Neural progenitor cell (in vitro differentiated cells): ENCODE results near the gene TERC. TPM values are rescaled to one million over a fixed set of nuclear protein-coding genes. Genes with fewer than 3 reads are reported as not detected.

ENCODE experiments used
- DNase-seq: peaks from one replicate; pipeline ENCODE4 v3.0.0-alpha.2; 2016; ENCODE audit warnings: low spot score
- H2AFZ ChIP-seq: fragments of 200-600 bp; sonication (generic); replicated peaks from 2 replicates; pipeline ENCODE4 v1.6.1; 2016; ENCODE audit warnings: antibody characterized with exemption
- H3F3A ChIP-seq: fragments of 200-600 bp; sonication (generic); 2 replicates; pipeline ENCODE4 v1.6.1; 2016; ENCODE audit warnings: antibody characterized with exemption, low read depth
- H3K27ac ChIP-seq: fragments of 200-600 bp; sonication (generic); 2 replicates; pipeline ENCODE4 v1.5.1; 2016; ENCODE audit warnings: mild to moderate bottlenecking
- H3K27me3 ChIP-seq: fragments of 200-600 bp; sonication (generic); 2 replicates; pipeline ENCODE4 v1.6.1; 2016; ENCODE audit warnings: mild to moderate bottlenecking, moderate library complexity
- H3K36me3 ChIP-seq: fragments of 200-600 bp; sonication (generic); 2 replicates; pipeline ENCODE4 v1.5.1; 2016
- H3K4me1 ChIP-seq: fragments of 200-600 bp; sonication (generic); 2 replicates; pipeline ENCODE4 v1.6.1; 2016; ENCODE audit warnings: mixed run types
- H3K4me2 ChIP-seq: fragments of 200-600 bp; sonication (generic); 2 replicates; pipeline ENCODE4 v1.6.1; 2016
- H3K4me3 ChIP-seq: fragments of 200-600 bp; sonication (generic); 2 replicates; pipeline ENCODE4 v1.5.1; 2016
- H3K79me2 ChIP-seq: fragments of 200-600 bp; sonication (generic); 2 replicates; pipeline ENCODE4 v1.6.1; 2016; ENCODE audit warnings: low read depth
- H3K9ac ChIP-seq: fragments of 200-600 bp; sonication (generic); 2 replicates; pipeline ENCODE4 v1.6.1; 2016
- H3K9me3 ChIP-seq: fragments of 200-600 bp; sonication (generic); 2 replicates; pipeline ENCODE4 v1.5.1; 2016; ENCODE audit warnings: low read depth
- H4K20me1 ChIP-seq: fragments of 200-600 bp; sonication (generic); 2 replicates; pipeline ENCODE4 v1.6.1; 2016; ENCODE audit warnings: low read depth
- H3K27ac Mint-ChIP-seq: 3 replicates; pipeline ENCODE4 v1.8.0; 2021; ENCODE audit warnings: mixed read lengths
- H3K27me3 Mint-ChIP-seq: 2 replicates; pipeline ENCODE4 v1.8.0; 2022; ENCODE audit warnings: low read depth, mild to moderate bottlenecking, inconsistent platforms, moderate library complexity, mixed read lengths; ENCODE audit not compliant: insufficient read depth
- H3K36me3 Mint-ChIP-seq: 3 replicates; pipeline ENCODE4 v1.8.0; 2021; ENCODE audit warnings: mixed read lengths
- H3K4me1 Mint-ChIP-seq: 3 replicates; pipeline ENCODE4 v1.8.0; 2021; ENCODE audit warnings: mixed read lengths
- H3K4me3 Mint-ChIP-seq: 3 replicates; pipeline ENCODE4 v1.8.0; 2021; ENCODE audit warnings: mild to moderate bottlenecking, moderate library complexity, mixed read lengths
- H3K9me3 Mint-ChIP-seq: 3 replicates; pipeline ENCODE4 v1.8.0; 2020; ENCODE audit warnings: mixed read lengths
- EZH2 ChIP-seq: fragments of 200-600 bp; sonication (generic); IDR thresholded peaks from 2 replicates; pipeline ENCODE4 v1.6.1; 2017; ENCODE audit warnings: antibody characterized with exemption, mild to moderate bottlenecking, moderate library complexity
- EZH2phosphoT487 ChIP-seq: fragments of 200-600 bp; sonication (generic); IDR thresholded peaks from 2 replicates; pipeline ENCODE4 v1.6.1; 2017; ENCODE audit warnings: antibody characterized with exemption
- total RNA-seq: library from RNA; depleted of rRNA; stranded (reverse); fragments of >200 nt; gene quantifications from 2 replicates; pipeline ENCODE4 v1.2.3, GENCODE V29; 2015; ENCODE audit warnings: low replicate concordance
- TF ChIP-seq, protein P1 (sequence below): fragments of 200-600 bp; sonication (generic); IDR thresholded peaks from 2 replicates; pipeline ENCODE4 v1.5.1; 2017; ENCODE audit warnings: antibody characterized with exemption, mild to moderate bottlenecking

Gene TERC
- total RNA-seq, 1 donor from 2014 or later, result 47.5 TPM

DNA sequence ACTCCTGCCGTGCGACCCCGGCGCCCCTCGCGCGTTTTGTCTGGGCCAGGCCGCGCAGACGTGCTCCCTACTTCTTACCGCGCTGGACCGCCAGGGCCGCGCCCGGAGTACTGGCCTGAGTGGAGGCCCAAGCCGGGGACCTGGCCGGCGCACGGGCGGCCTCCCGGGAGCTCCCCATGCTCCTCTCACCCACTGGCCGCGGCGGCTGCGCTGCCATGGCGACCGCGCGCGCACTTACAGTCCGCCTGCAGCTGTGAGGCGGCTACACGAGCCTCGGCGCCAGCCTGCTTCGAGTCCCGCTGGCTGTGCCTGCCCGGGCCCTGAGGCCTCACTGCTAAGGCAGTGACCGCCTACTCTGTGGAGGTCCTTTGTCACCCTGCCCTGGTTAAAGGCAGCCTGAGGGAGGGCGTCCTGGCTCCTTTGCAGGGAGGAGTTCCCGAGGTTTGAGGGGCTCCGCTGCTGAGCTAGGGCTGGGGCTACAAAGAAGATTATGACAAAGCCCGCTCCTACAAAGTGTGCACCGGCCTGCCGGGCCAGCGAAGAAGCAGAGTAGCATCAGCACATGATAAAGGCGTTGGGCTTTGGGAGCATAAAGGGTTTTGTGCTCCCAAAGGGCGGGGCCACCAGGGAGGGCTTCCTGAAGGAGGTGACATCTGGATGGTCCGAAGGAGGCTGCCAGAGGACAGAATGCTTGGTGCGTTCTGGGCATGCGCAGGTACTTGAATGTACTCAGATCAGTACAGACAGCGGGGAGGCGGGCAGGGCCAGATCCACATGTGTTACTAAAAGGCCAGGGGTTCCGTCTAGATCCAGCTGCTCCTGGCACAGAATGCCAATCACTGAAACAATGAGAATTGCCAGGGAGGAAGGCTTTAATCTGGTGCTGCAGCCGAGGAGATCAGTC lies 47.7 kb upstream of the TERC start, which contains the start of the genes LRRC34 and LRRIQ4:
TSS of gene LRRC34 (minus strand) at position 573 of the 904 bp plus-strand sequence. CDS start at position 217, 356 bp downstream.
TSS of gene LRRIQ4 (plus strand) at position 539 of the 904 bp plus-strand sequence. CDS start 9,052 bp downstream, outside the sequence.
- Histone ChIP-seq H3K4me2 (peak within 1 kb of the TSS; percentile 54), H3K4me3 (peak within 1 kb of the TSS; percentile 43), H2AFZ (peak within 1 kb of the TSS; percentile 12), H3K9ac (peak within 1 kb of the TSS; percentile 49), H3K9me3 (no peaks in the 10 kb centered on the region), H3K27me3 (no peaks in the 10 kb centered on the region), H3K36me3 (no peaks in the 10 kb centered on the region), H3K27ac (peak within 1 kb of the TSS; percentile 59), H3K4me1 (peaks cover 4% of the 10 kb centered on the region), H4K20me1 (no peaks in the 10 kb centered on the region), H3F3A (peaks cover 10% of the 10 kb centered on the region), H3K79me2 (peaks cover 5% of the 10 kb centered on the region)
- peak; percentile 82 for DNase-seq
- peaks cover 4% of the 10 kb centered on the region for H3K27me3 Mint-ChIP-seq
- peaks cover 25% of the 10 kb centered on the region for H3K9me3 Mint-ChIP-seq
- H3K4me3 Mint-ChIP-seq, result peak within 1 kb of the TSS; percentile 54
- H3K4me1 Mint-ChIP-seq, result peaks cover 8% of the 10 kb centered on the region
- H3K27ac Mint-ChIP-seq, result peak within 1 kb of the TSS; percentile 24
- TF ChIP-seq EZH2 (no peak), EZH2phosphoT487 (no peak)
- TF ChIP-seq, protein P1, sequence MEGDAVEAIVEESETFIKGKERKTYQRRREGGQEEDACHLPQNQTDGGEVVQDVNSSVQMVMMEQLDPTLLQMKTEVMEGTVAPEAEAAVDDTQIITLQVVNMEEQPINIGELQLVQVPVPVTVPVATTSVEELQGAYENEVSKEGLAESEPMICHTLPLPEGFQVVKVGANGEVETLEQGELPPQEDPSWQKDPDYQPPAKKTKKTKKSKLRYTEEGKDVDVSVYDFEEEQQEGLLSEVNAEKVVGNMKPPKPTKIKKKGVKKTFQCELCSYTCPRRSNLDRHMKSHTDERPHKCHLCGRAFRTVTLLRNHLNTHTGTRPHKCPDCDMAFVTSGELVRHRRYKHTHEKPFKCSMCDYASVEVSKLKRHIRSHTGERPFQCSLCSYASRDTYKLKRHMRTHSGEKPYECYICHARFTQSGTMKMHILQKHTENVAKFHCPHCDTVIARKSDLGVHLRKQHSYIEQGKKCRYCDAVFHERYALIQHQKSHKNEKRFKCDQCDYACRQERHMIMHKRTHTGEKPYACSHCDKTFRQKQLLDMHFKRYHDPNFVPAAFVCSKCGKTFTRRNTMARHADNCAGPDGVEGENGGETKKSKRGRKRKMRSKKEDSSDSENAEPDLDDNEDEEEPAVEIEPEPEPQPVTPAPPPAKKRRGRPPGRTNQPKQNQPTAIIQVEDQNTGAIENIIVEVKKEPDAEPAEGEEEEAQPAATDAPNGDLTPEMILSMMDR, result no peak
- no peaks in the 10 kb centered on the region for H3K36me3 Mint-ChIP-seq

DNA sequence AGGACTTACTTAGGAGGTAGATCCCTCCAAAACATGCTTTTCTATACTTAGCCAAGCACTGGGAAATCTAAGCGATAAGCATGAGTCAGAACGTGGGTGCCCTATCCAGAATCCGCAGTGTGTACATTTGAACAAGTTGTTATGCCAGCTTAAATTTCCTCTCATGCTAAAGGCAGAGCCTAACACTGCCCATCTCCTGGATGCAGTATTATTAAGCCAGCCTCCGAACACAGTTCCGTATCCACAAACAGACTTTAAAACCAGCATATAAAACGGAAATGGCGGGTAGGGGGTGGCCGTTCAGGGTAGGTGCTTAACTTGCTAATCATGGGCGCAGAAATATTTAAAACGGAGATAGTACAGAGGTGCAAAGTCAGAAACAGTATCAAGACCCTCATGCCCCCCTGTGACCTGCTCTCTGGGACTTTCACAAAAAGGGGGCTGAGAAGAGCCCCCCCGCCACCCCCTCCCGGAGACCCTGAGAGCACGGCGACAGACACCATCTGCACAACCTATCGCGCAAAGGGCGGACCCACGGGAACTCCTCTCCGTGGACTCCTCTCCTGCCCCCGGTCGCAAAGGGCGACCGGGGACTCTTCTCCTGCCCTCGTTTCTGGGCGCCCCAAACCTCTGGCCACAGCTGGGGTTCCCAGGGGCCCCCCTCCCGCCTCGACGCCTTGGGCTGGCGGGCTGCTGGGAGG lies 46.9 kb upstream of the TERC start:
- Histone ChIP-seq H3K9me3 (no peaks in the 10 kb centered on the region), H3K27ac (no peak overlapping the region)

DNA sequence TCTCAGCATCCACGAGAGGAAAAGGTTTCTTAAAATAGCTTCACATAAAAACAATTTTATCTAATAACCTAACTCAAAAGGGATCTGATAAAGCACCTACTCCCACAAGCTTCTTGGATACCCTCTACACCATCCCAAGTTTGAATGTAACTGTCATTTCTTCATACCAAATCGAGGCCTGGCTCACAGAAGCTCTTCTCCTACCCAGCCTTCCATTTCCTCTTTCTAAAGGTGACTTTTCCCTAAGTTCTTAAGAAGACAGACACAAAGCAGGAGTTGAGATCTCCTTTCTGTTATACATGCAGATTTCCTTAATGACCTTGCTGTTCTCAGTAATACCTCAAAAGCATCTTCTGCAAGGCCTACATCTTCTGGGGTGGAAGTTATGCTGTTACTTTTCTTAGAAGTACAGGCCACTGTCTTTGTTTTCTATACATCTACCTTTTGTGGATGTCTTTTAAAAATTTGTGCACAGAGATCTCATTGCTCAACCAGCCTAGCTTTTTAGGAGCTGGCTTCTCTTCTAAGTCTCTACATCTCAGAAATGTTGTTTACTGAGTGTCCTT lies 44.5 kb upstream of the TERC start:
- H4K20me1 ChIP-seq, result no peaks in the 10 kb centered on the region
- H3K27ac ChIP-seq, result no peak overlapping the region
- H3F3A ChIP-seq, result peaks cover 10% of the 10 kb centered on the region
- H3K4me2 ChIP-seq, result no peak overlapping the region
- peaks cover 4% of the 10 kb centered on the region for H3K4me1 ChIP-seq
- H3K27ac Mint-ChIP-seq, result no peak overlapping the region
- H3K9me3 Mint-ChIP-seq, result peaks cover 9% of the 10 kb centered on the region
- no peak overlapping the region for H3K4me3 Mint-ChIP-seq
- no peaks in the 10 kb centered on the region for H3K36me3 Mint-ChIP-seq
- TF ChIP-seq EZH2phosphoT487, result no peak
- TF ChIP-seq, protein P1, result no peak
- no peak for TF ChIP-seq EZH2
- H3K4me3 ChIP-seq, result no peak overlapping the region
- H3K27me3 ChIP-seq, result no peaks in the 10 kb centered on the region
- peak overlapping the region; percentile 79 for H2AFZ ChIP-seq
- peaks cover 8% of the 10 kb centered on the region for H3K4me1 Mint-ChIP-seq
- no peaks in the 10 kb centered on the region for H3K36me3 ChIP-seq
- peaks cover 4% of the 10 kb centered on the region for H3K27me3 Mint-ChIP-seq
- no peak overlapping the region for H3K9ac ChIP-seq
- no peaks in the 10 kb centered on the region for H3K9me3 ChIP-seq
- H3K79me2 ChIP-seq, result peaks cover 5% of the 10 kb centered on the region
- no peak for DNase-seq

More for the DNA sequence above, 46.9 kb upstream of the TERC start:
- Histone ChIP-seq H2AFZ (peak overlapping the region; percentile 12), H3K4me1 (peaks cover 4% of the 10 kb centered on the region), H3K4me3 (peak overlapping the region; percentile 43), H3K4me2 (peak overlapping the region; percentile 54), H4K20me1 (no peaks in the 10 kb centered on the region), H3K36me3 (no peaks in the 10 kb centered on the region), H3F3A (peaks cover 10% of the 10 kb centered on the region), H3K27me3 (no peaks in the 10 kb centered on the region), H3K79me2 (peaks cover 5% of the 10 kb centered on the region), H3K9ac (no peak overlapping the region)
- Mint-ChIP-seq H3K27me3 (peaks cover 4% of the 10 kb centered on the region), H3K36me3 (no peaks in the 10 kb centered on the region), H3K4me1 (peaks cover 8% of the 10 kb centered on the region), H3K27ac (no peak overlapping the region), H3K9me3 (peaks cover 25% of the 10 kb centered on the region), H3K4me3 (peak overlapping the region; percentile 54)
- no peak for TF ChIP-seq EZH2phosphoT487
- TF ChIP-seq EZH2, result no peak
- TF ChIP-seq, protein P1, result no peak
- DNase-seq, result no peak
